OCI-M2 (cell line): ENCODE measurements around the gene PDCD11.

ENCODE experiments used
- DNase-seq: peaks from one replicate; lab custom pipeline; 2025; ENCODE audit not compliant: unreplicated experiment; lab: John Stamatoyannopoulos, UW

The PDCD11 gene

GRCh38 chr10:103448746-103449145 lies 52.3 kb downstream of the PDCD11 start:
- DNase-seq: no peak

GRCh38 chr10:103449208-103450144 lies 53.0 kb downstream of the PDCD11 start:
- no peak for DNase-seq

DNA sequence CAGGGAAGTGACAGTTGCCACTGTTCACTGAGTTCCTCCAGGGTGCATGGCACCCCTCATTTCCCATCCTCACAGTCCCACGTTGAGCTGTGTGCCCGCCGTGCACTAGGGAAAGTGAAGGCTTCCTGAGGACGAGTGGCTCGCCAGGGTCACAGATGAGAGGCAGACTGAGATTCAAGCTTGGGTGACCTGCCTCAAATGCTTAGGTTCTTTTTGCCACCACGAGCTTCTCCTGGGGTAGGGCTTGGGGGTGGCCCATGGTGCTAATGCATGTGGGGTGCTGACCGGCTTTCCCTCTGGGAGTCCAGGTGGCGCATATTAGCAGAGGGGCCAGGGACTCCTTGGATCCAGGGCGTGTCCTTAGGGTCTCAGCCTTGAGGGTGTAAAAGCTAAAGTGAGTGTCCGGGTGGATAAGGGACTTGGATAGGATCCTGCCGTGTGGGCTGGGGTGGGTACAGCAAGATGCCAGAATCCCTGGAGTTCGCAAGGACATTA lies 53.8 kb downstream of the PDCD11 start:
- DNase-seq: no peak

GRCh38 chr10:103451091-103451813 lies 54.8 kb downstream of the PDCD11 start:
- no peak for DNase-seq

DNA sequence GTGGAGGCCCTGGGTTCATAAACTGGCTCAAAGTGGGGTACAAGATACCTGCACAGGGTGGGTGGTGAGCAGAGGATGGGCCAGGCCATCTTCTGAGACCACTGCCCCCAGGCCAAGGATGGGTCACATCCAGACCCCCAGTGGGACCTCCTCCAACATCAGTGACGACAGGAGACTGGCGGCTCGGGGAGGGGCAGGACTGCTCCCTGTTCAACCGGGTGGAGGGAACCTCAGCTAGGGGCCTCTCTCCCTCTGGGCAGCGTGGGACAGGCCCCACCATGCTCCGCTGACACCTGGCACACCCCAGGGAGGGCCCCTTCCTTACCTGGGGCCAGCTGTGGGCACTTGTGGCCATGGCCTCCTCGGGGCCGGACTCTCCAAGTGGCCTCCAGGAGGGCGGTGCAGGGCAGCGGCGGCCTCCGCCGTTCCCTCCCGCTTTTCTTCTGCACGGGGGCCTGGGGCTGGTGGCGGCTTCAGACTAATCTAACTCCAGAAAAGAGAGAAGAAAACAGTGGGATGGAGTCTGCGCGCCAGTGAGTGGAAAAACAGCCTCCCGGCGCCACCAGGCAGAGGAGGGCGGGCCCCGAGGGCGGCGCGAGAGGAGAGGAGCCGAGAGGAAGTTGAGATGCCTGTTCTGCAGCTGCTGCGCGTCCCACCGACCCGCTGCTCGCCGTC lies 55.5 kb downstream of the PDCD11 start, which contains the start of gene CALHM2:
CALHM2 (minus strand) TSS at position 540 of the 675 bp plus-strand sequence. CDS start 2,429 bp downstream, outside the sequence.
- DNase-seq: no peak

DNA sequence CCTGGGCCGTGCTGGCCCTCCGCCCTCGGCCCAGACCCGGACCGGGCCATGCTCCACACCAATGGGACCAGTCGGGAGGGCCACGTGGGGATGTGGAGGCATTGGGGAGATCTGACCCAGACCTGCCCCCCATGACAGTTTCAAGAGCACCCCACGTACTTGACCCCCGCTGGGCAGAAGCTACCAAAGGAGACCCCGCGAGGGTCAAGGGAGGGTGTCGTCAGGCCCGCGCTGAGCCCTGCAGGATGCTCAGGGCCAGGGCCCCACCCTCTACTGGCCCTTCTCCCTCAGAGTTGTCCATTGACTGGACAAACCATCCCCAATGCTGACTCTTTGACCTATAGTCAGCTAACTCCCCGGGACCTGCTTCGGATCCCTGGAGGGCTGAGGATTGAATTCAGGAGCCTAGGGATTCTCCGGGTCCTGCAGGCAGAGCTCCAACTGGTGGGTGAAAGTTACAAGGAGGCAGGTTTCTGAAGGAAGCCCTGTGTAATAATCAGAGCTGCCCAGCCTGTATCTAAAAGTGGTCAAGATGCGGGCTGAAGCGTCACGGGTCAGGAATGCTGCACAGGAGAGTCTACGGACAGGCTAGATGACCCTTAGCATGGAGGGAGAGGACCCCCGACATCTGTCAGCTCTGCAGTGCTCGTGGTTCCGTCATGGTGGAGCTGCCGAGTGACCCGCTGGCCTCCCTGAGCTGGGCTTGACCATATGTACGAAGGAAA lies 56.2 kb downstream of the PDCD11 start:
- DNase-seq: no peak

- no peak for DNase-seq
Observed at GRCh38 chr10:103454026-103454425, 57.6 kb downstream of the PDCD11 start.

DNA sequence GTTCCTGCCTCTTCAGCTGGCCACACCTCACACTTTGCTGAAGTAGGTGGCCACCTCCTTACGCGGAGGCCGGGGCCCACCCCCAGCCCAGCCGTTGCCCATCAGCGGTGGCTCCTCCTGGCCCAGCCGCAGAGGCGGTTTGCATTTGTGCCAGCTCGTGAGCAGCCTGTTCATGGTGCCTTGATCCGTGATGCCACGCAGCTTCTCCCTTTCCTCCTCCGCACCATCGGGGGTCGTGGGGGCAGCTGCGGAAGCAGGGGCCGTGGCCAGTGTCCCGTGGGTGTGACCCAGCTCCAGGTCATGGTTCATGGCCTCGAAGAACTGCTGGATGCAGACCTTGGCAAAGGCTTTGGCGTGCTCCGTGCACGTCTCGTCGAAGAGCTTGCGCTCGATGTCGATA lies 58.8 kb downstream of the PDCD11 start:
- no peak for DNase-seq

DNA sequence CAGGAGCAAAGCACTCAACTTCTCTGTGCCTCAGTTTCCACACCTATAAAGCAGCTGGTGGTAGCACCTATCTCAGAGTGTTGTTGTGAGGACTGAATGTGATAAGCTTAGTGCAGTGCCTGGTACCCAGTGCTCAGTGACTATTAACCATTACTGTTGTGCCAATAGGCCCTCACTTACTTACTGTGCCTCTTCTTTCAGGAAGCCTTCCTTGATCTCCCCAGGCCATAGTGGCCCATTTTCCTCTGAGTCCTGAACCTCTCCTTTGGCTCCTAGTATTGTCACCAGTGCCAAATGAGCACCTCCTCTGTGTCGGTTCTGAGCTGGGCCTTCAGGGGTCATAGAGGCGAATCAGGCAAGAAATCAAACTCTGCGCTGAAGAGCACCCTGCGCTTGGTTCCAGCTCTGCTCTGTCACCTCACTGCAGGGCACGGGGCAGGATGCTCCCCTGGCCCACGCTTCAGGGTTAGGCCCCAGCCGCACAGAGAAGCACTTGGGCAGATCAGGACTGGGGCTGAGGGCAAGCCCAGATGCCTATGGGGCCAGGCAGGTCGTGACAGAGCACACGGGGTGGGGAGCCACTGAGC lies 59.7 kb downstream of the PDCD11 start:
- no peak for DNase-seq

GRCh38 chr10:103457176-103457712 lies 60.8 kb downstream of the PDCD11 start:
- DNase-seq: no peak

GRCh38 chr10:103457896-103458583 lies 61.6 kb downstream of the PDCD11 start:
- DNase-seq: no peak

DNA sequence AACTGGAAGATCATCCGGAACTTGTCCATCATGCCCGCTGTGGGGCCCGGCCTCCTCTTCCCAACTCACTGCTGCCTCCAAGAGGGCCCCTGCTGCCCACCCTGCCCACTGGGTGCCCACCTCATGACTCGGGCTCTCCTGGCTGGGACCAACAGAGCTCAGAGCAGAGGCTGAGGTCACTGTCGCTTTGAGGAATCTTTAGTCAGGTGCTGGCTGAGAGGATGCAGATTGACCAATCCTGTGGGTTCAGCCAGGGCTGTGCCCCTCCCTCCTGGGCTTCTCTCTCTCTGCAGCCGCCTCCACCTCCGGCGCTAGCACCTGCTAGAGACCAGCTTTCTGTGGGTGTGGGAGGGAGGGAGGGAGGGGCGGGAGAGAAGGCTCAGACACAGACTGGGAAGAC lies 62.3 kb downstream of the PDCD11 start, which contains the start of gene CALHM1:
CALHM1 (minus strand) TSS at position 181 of the 400 bp plus-strand sequence; CDS start at position 32, 149 bp downstream.
- no peak for DNase-seq

DNA sequence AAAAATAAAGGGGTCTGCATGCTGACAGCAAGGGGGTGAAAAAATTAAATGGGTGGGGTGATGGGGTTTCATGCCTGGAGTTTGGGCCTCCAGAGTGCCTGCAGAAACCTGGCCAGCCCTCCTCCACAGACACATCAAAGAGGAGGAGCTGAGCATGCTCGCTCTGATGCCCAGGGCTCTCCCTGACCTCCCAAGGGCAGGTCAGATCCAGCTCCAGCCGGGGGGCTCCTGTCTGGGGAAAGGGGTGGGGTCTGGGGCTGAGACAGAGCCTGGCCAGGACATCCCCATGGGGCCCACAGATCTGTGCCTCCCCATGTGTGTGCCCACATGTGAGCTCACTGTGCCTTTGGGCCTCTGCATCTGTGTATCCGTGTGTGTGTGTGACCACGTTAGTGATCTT lies 63.2 kb downstream of the PDCD11 start:
- no peak for DNase-seq

DNA sequence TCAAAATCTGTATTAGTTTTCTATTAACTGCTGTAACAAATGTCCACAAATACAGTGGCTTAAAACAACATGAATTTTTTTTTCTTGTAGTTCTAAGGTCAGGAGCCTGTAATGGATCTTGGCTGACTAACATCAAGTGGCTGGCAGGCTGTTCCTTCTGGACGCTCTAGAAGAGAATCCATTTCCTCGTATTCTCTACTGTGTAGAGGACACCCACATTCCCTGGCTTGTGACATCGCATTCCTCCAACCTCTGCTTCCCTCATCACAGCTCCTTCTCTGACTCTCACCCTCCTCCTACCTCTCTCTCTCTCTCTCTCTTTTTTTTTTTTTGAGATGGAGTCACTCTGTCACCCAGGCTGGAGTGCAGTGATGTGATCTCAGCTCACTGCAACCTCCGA lies 67.1 kb downstream of the PDCD11 start:
- DNase-seq: no peak

DNA sequence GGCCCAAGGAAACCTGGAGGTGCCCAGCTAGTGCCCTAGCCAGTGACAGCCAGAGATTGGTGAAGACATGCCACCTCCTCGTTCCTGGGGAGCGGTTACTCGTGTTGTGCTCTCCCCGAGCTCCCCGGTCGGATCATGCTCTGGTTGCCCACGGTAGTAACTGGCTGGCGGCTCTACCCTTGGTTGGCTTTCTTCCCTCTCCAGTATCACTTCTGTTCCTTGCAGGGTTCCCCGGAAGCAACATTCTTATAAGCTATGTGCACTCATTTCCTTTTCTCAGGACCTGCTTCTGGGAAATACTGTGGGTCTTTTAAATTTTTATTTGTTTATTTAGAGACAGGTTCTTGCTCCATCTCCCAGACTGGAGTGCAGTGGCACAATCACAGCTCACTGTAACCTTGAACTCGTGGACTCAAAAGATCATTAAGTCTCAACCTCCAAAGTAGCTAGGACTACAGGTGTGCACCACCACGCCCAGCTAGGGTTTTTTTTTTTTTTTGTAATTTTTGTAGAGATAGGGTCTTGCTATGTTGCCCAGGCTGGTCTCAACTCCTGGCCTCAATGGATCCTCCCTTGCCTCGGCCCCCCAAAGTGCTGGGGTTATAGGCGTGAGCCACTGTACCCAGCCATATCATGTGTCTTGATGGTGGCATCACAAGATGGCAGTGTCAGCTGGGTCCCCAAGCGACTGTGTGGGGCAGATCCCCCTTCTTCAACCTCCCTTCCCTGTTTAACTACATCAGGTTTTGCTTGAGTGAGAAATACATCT lies 69.2 kb downstream of the PDCD11 start:
- DNase-seq: no peak

DNA sequence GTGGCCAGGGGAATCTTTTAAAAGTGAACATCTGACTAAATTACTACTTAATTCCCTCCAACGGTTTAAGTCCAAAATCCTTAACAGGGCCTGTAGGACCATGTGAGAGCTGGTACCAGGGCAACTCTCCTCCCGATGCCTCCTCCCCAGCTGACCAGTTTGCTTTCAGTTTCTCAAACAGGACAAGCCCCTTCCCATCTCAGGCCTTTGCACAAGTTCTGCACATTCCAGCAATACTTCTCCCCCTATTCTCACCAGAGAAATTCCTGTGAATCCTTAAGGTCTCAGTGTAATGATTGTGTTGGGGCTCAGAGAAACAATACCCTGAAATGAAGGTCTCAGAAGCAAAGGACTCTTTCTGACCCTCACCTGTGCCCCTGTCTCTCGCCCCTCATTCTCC lies 70.3 kb downstream of the PDCD11 start:
- no peak for DNase-seq

- no peak for DNase-seq
Observed at GRCh38 chr10:103467406-103467805, 71.0 kb downstream of the PDCD11 start.

- DNase-seq: no peak
Observed at GRCh38 chr10:103469201-103469600, 72.8 kb downstream of the PDCD11 start.
